Naive B cell (primary cell): ENCODE measurements around the gene CEACAM21. TPM values are rescaled to one million over a fixed set of nuclear protein-coding genes. Genes with fewer than 3 reads are reported as not detected.

Experiments used
- polyA plus RNA-seq, 6 donors: library from polyadenylated mRNA; unstranded; fragments of 300-500 nt; fragmentation: Illumina TruSeq; gene quantifications; one replicate each; pipeline ENCODE4 v1.2.3, GENCODE V29; 2021; ENCODE audit warnings: low read depth in 6 of 6

CEACAM21 gene
- polyA plus RNA-seq, 6 donors from 2014 or later: 7.1 to 57.2 (median 20.0) TPM

Other genes with a start within 250 kb of the CEACAM21 start
- gene TGFB1, start 222.2 kb upstream of the CEACAM21 start, polyA plus RNA-seq: 10 to 100 TPM; 20.1 to 61.9 (median 35.4) TPM
- gene B9D2, start 212.0 kb upstream of the CEACAM21 start, polyA plus RNA-seq: 10 to 100 TPM in 5 of 6 donors, 1 to 10 TPM in 1; 3.2 to 17.3 (median 14.3) TPM
- gene TMEM91, start 199.6 kb upstream of the CEACAM21 start, polyA plus RNA-seq: 1 to 10 TPM in 5 of 6 donors, not detected in 1; 1.7 to 3.5 (median 2.2) TPM
- gene EXOSC5, start 178.8 kb upstream of the CEACAM21 start, polyA plus RNA-seq: 10 to 100 TPM; 48.5 to 74.5 (median 62.6) TPM
- 10 to 100 TPM; 50.3 to 79.8 (median 68.0) TPM for gene BCKDHA, start 178.3 kb upstream of the CEACAM21 start, polyA plus RNA-seq
- under 1 TPM in 4 of 6 donors, not detected in 2; 0.26 to 0.93 (median 0.35) TPM for gene B3GNT8, start 148.8 kb upstream of the CEACAM21 start, polyA plus RNA-seq
- 10 to 100 TPM; 47.0 to 67.1 (median 57.7) TPM for gene DMAC2, start 136.3 kb upstream of the CEACAM21 start, polyA plus RNA-seq
- gene ERICH4, start 133.0 kb upstream of the CEACAM21 start, polyA plus RNA-seq: not detected
- gene CEACAM4, start 50.9 kb downstream of the CEACAM21 start, polyA plus RNA-seq: under 1 TPM in 1 of 6 donors, not detected in 5; 0.44 TPM
- gene CEACAM7, start 112.1 kb downstream of the CEACAM21 start, polyA plus RNA-seq: not detected
- not detected for gene CEACAM5, start 132.5 kb downstream of the CEACAM21 start, polyA plus RNA-seq
- not detected for gene CEACAM6, start 179.4 kb downstream of the CEACAM21 start, polyA plus RNA-seq
- gene CEACAM3, start 220.4 kb downstream of the CEACAM21 start, polyA plus RNA-seq: not detected